Occipital lobe (tissue), 2 donors: ENCODE results near the gene ZNF600. TPM values are rescaled to one million over a fixed set of nuclear protein-coding genes. Genes with fewer than 3 reads are reported as not detected.
"Not testable (repeated sequence)": the region's sequence is repeated elsewhere in the genome, so short reads cannot be mapped to it uniquely, and the experiment has no call there.

ENCODE experiments used
- DNase-seq: peaks from one replicate; lab custom pipeline; 2025; lab: John Stamatoyannopoulos, UW
- total RNA-seq: library from RNA; depleted of rRNA; stranded (reverse); fragments of >200 nt; gene quantifications from one replicate; pipeline ENCODE4 v1.2.3, GENCODE V29; 2014

The ZNF600 gene
- total RNA-seq = 0.31 TPM

GRCh38 chr19:52786464-52787354 lies at the start of gene ZNF600:
ZNF600 (minus strand) TSS chr19:52786791; CDS start chr19:52778888, 7,903 bp downstream.
- not testable (repeated sequence) for DNase-seq

DNA sequence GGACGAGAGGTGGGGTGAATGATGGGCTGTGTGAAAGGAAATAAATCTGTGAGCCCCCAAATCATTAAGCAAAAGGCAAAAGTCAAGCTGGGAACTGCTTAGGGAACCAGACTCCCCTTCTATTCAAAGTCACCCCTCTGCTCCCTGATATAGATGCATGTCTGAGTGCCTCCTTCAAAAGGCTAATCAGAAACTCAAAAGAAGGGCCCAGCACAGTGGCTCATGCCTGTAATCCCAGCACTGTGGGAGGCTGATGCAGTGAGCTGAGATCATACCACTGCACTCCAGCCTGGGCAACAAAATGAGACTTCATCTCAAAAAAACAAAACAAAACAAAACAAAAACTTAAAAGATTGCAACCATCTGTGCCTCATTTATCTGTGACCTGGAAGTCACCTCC lies 47.7 kb upstream of the ZNF600 start:
- not testable (repeated sequence) for DNase-seq

GRCh38 chr19:52833541-52833940 lies 47.0 kb upstream of the ZNF600 start:
- not testable (repeated sequence) for DNase-seq

GRCh38 chr19:52829866-52830265 lies 43.3 kb upstream of the ZNF600 start:
- DNase-seq = not testable (repeated sequence)

DNA sequence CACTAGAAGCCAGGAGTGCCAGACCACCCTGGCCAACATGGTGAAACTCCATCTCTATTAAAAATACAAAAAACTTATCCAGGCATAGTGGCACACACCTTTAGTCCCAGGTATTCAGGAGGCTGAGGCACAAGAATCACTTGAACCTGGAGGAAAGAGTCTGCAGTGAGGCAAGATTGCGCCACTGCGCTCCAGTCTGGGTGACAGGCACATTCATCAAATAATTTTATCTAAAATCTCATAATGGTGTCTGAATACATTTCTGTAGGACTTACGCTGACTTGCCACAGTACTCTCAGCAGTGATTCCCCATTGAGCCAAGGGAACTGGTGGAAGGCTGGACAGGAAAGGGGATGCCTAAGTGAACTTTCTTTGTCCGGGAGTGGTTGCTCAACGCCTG lies 39.2 kb upstream of the ZNF600 start:
- DNase-seq = no peak

DNA sequence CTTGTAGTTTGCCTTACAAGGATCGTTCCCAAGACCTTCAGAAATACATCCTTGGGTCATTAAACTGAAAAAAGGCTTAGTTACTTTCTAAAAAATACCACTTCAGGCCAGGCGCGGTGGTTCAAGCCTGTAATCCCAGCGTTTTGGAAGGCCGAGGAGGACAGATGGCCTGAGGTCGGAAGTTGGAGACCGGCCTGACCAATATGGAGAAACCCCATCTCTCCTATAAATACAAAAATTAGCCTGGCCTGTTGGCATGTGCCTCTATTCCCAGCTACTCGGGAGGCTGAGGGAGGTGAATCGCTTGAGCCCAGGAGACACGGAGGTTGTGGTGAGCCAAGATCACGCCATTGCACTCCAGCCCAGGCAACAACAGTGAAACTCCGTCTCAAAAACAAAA lies 37.1 kb upstream of the ZNF600 start:
- DNase-seq = no peak

- peak; percentile 57 for DNase-seq
Observed at GRCh38 chr19:52821204-52821960, 34.8 kb upstream of the ZNF600 start, which contains the start of gene ZNF28. ZNF28 (minus strand) TSS chr19:52821633; CDS start chr19:52817958, 3,675 bp downstream.

DNA sequence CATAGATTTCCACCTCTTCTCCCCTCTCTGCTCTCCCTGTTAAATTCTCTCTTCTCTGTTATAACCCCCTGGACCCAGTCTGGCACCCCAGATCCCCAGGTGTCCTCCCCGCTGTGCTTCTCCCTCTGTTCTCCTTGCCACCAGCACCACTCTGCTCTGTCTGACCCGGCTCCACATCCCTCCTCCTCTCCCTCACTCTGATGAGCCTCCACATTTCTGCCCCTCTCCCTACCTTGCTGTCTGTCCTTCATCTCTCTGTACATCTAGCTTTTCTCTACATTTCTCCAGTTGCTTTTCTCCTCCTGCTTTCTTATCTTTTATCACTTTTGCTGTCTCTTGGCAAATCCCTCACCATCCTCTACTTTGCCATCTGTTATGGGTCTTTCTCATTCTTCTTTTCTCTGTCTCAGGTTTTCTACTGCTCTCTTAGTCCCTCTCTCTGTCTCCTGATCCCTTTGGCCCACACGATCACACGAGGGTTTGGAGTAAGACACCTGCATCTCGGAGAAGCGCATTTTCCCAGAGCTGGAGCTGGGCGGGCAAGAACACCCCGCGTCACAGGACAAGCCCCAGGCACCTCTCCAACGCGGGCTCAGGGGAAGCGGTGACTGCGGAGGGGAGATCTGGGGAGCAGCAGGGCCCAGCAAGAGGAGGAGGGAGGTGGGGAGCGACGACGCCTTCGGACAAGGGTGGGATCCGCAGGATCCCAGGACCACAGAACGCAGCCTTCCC lies 34.0 kb upstream of the ZNF600 start:
- DNase-seq = peak; percentile 0

- DNase-seq = no peak
Observed at GRCh38 chr19:52809801-52810200, 23.2 kb upstream of the ZNF600 start.

- DNase-seq = not testable (repeated sequence)
Observed at GRCh38 chr19:52799950-52800640, 13.5 kb upstream of the ZNF600 start.

- DNase-seq = no peak
Observed at GRCh38 chr19:52789440-52789839, 2.8 kb upstream of the ZNF600 start.

GRCh38 chr19:52786078-52786463 lies 520 bp downstream of the ZNF600 start:
- no peak for DNase-seq

DNA sequence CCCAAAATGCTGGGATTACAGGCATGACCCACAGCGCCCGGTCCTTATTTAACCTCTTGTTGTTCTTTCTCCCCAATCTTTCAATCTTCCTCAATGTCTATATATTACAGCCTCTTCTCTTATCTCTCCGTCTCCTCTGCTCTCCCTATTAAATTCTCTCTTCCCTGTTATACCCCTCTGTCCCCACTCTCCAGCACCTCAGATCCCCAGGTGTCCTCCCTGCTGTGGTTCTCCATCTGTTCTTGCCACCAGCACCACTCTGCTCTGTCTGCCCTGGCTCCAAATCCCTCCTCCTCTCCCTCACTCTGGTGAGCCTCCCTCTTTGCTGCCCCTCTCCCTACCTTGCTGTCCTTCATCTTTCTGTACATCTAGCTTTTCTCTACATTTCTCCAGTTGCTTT lies 1.1 kb downstream of the ZNF600 start:
- DNase-seq = no peak

- not testable (repeated sequence) for DNase-seq
Observed at GRCh38 chr19:52782864-52783263, 3.7 kb downstream of the ZNF600 start.

GRCh38 chr19:52778811-52779210 lies 7.8 kb downstream of the ZNF600 start:
- no peak for DNase-seq

DNA sequence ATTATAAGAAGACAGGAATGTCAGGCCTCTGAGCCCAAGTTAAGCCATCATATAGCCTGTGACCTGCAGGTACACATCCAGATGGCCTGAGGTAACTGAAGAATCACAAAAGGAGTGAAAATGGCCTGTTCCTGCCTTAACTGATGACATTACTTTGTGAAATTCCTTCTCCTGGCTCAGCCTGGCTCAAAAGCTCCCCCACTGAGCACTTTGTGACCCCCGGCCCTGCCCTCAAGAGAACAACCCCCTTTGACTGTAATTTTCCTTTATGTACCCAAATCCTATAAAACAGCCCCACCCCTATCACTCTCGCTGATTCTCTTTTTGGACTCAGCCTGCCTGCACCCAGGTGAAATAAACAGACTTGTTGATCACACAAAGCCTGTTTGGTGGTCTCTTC lies 30.1 kb downstream of the ZNF600 start:
- DNase-seq = not testable (repeated sequence)

DNA sequence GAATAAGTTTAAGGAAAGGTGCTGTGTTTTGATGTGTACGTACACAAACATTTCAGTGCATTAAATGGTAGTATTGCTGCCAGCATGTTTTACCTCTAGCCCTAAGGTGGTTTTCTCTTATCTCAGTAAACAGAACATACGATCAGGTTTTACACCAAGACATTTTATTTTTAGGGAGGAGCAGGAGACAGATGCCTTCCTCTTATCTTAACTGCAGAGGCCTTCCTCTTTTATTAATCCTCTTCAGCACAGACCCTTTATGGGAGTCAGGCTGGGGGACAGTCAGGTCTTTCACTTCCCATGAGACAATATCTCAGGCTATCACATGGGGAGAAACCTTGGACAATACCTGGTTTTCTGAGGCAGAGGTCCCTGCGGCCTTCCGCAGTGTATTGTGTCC lies 36.8 kb downstream of the ZNF600 start:
- DNase-seq = no peak

DNA sequence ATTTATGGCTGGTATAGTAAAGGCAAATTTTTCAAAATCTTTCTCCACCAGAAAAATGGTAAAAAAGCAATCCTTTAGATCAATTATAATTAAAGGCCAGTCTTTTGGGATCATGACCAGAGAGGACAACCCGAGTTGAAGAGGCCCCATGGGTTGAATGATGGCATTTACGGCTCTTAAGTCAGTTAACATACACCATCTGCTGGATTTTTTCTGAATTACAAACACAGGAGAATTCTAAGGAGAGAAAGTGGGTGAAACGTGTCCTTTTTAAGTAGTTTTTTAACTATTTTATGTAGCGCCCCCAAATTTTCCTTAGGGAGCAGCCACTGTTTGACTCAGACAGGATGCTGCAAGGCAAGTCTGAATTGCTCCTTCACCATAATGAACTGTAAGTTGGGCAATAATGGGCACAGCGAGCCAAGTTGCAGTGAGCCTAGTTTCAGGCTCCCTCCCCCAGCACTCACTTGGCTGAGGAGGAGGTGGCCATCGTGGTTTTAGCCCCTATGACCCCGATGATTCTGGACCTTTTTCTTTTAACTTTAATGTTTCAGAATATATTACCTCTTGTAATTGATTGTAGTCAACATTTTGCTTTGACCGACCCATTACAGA lies 38.1 kb downstream of the ZNF600 start:
- no peak for DNase-seq

DNA sequence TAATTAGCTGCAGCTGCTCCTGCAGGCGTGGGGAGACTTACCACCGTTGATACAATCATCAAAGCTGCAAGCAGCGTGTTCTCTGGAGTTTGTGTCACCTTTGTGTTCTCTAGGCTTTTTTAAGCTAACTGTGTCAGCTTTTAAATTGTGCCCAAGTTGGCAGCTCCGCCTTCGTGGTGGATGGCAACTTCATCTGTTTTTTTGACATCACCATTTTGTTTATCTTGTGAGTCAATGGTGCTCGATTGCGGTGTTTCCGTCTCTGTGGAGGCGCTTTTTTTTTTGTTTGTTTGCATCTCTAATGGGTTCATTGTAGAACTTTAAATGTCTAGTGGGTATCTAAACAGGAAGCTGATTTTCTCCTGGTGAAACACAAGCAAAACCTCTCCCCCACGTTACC lies 40.7 kb downstream of the ZNF600 start:
- DNase-seq = not testable (repeated sequence)

DNA sequence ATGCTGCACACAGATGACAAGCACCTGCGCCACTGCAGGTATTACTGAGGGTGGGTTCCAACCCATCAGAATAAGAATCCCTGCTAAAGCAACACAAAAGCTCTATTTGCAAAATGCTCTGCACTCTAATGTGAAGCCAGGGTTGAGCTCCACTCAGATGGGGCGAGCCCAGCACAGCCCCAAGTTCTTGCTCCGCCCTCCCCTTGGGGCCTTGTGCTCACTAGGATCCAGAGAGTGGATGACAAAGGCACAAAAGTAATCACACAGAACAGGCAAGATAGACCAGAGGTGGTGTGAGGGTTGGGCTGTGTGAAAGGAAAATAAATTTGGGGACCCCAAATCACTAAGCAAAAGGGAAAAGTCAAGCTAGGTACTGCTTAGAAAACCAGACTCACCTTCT lies 43.5 kb downstream of the ZNF600 start:
- no peak for DNase-seq

DNA sequence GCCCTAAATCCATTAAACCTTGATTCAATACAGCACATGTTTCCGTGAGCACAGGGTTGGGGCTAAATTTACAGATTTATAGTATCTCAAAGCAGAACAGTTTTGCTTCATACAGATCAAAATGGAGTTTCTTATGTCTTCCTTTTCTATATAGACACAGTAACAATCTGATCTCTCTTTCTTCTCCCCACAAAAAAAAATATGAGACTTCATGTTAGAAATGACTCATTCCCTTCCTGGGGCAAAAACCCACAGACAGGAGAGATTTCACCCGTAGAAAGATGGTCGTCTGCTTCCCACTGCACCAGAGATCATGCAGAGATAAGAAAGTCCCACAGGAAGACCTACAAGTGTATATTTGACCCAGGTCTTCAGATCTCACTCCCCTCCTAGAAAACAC lies 44.1 kb downstream of the ZNF600 start:
- no peak for DNase-seq
